Airway epithelial cell (primary cell): ENCODE measurements around the gene ZNF689. TPM values are rescaled to one million over a fixed set of nuclear protein-coding genes. Genes with fewer than 3 reads are reported as not detected.

Source experiments
- total RNA-seq: library from RNA; depleted of rRNA; stranded (reverse); fragments of >200 nt; gene quantifications from 2 replicates; pipeline ENCODE4 v1.2.3, GENCODE V29; 2015

The ZNF689 gene
- 3.4 and 5.5 TPM in 2 replicates for total RNA-seq

GRCh38 chr16:30609926-30610839 is at the start of gene ZNF689:
ZNF689 (minus strand) TSS chr16:30610389; CDS start chr16:30610041, 348 bp downstream.

DNA sequence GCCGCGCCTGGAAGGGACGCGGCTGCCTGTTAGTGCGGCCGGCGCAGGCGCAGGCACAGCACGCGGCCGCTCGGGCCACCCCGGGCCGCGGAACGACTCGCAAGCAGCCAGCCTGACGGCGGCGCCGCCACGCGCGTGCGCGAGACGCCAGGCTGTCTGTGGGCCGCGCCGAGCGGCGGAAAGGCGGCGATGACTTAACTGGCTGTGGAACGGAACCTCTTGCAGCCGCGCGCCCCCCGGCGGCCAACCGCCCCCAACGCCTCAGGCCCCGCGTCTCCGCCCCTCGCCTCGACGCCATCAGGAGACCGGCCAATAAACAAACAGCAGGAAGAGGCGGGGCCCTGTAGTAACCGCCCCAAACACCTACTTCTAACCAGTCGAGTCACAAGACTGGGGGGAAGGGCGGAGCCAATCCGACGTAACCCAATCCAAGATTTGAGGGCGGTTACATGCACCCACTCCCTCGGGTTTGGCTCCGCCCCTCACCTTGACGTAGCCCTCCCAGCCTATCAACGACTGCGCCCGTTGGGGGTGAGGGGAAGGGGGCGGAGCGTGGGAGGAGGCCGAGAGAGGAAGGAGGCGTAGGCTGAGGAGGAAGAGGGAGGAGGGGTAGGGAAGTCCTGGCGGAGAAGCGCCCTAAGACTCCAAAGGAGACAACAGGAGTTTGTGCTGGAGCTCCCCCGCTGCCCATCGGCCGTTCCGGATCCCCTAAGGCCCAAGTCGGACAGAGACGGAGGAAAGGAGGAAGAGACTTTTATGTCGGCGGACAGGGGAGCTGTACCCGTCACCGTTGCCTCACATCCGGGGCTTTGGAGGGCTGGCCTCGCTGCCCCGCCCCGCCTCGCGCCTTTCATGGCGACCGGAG is 47.9 kb upstream of the ZNF689 start, which contains the start of gene FBRS:
Gene FBRS (plus strand): TSS at position 566 of the 865 bp plus-strand sequence. CDS start 1,088 bp downstream, outside the sequence.

GRCh38 chr16:30650369-30651123 is 40.4 kb upstream of the ZNF689 start, which contains the start of gene PRR14:
PRR14 (plus strand) TSS chr16:30650960; CDS start chr16:30651646, 686 bp downstream.

GRCh38 chr16:30585400-30586191 is 24.6 kb downstream of the ZNF689 start, which contains the start of gene ZNF785:
ZNF785 (minus strand) TSS chr16:30585697; CDS start chr16:30585611, 86 bp downstream.

DNA sequence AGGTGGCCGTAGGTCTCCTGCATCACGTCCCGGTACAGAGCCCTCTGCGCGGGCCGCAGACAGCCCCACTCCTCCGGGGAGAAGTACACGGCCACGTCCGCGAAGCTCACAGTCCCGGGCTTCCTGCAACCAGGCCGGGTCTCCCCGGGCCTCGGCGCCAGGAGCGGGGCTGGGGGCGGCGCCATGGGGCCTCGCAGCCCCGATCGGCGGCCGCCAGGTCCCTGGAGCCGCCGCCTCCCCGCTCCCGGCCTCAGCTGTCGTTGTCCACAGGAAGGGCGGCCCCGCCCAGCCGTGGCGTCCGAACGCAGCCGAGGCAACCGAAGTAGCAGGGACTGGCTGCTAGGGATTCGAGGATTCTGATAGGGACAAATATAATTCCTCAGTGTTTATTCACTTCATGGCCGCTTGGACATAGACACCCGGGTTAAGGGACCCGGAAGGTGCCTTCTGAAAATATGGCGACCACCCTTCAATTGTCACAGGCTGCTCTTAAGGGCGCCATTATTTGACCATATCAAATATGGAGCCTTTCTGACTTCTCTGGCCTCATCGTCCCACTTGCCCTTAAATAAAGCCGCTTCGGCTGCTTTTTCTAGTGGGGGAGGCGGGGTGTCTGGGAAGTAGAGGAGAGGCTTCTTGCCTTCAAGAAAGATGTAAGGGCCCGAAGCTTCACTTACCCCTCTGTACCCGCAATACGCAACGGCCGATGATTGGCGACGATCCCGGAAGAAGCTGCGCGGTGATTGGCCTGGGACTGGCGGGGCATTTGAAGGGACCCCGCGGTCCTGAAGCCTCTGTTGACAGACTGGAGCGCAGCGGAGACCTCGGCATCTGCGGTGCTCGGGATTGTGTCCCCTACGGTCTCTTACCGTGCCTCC is 38.5 kb downstream of the ZNF689 start, which contains the start of gene ZNF688:
Gene ZNF688 (minus strand): TSS at position 270 of the 878 bp plus-strand sequence. CDS start 85 bp downstream, at position 185.

GRCh38 chr16:30557957-30558788 is 52.0 kb downstream of the ZNF689 start, which contains the start of gene ZNF764:
ZNF764 (minus strand) TSS chr16:30558374; CDS start chr16:30558182, 192 bp downstream.

Other genes starting within 250 kb of the ZNF689 start
- 35.3 and 37.5 TPM in 2 replicates for gene TBC1D10B, start 239.9 kb downstream of the ZNF689 start, total RNA-seq
- gene MYL11, start 235.6 kb downstream of the ZNF689 start, total RNA-seq = not detected in 2 replicates
- not detected in 2 replicates for gene SEPTIN1, start 227.8 kb downstream of the ZNF689 start, total RNA-seq
- gene ZNF48, start 215.0 kb downstream of the ZNF689 start, total RNA-seq = 8.3 and 9.5 TPM in 2 replicates
- gene ZNF771, start 202.8 kb downstream of the ZNF689 start, total RNA-seq = 7.9 and 19.4 TPM in 2 replicates
- gene DCTPP1, start 180.4 kb downstream of the ZNF689 start, total RNA-seq = 48.1 and 55.7 TPM in 2 replicates
- gene SEPHS2, start 164.5 kb downstream of the ZNF689 start, total RNA-seq = 18.9 and 19.5 TPM in 2 replicates
- not detected in 2 replicates for gene ITGAL, start 137.6 kb downstream of the ZNF689 start, total RNA-seq
- gene ZNF768, start 83.8 kb downstream of the ZNF689 start, total RNA-seq = 27.6 and 31.6 TPM in 2 replicates
- 5.5 and 7.0 TPM in 2 replicates for gene ZNF747, start 75.5 kb downstream of the ZNF689 start, total RNA-seq
- gene ZNF764, start 52.0 kb downstream of the ZNF689 start, total RNA-seq = 6.3 and 8.2 TPM in 2 replicates
- 8.7 and 11.8 TPM in 2 replicates for gene ZNF688, start 38.7 kb downstream of the ZNF689 start, total RNA-seq
- gene ZNF785, start 24.7 kb downstream of the ZNF689 start, total RNA-seq = 3.2 and 4.3 TPM in 2 replicates
- gene PRR14, start 40.6 kb upstream of the ZNF689 start, total RNA-seq = 14.7 and 27.7 TPM in 2 replicates
- gene FBRS, start 48.0 kb upstream of the ZNF689 start, total RNA-seq = 21.3 and 29.2 TPM in 2 replicates
- gene SRCAP, start 88.8 kb upstream of the ZNF689 start, total RNA-seq = 7.4 and 12.9 TPM in 2 replicates
- gene PHKG2, start 138.0 kb upstream of the ZNF689 start, total RNA-seq = 17.9 and 19.8 TPM in 2 replicates
- gene CFAP119, start 151.7 kb upstream of the ZNF689 start, total RNA-seq = 1.7 and 3.0 TPM in 2 replicates
- gene RNF40, start 151.9 kb upstream of the ZNF689 start, total RNA-seq = 66.8 and 76.7 TPM in 2 replicates
- gene ZNF629, start 176.8 kb upstream of the ZNF689 start, total RNA-seq = 9.9 and 14.6 TPM in 2 replicates